HepG2 (cell line): Measurements from ENCODE around the gene PXDC1. TPM values are rescaled to one million over a fixed set of nuclear protein-coding genes. Genes with fewer than 3 reads are reported as not detected.

Experiments
- ATAC-seq: fragments of 200-7000 bp; cut with Tn5 transposase; 3 replicates; pipeline ENCODE4 v1.9.1; 2020; ENCODE audit warnings: mild to moderate bottlenecking, moderate library complexity
- BruUV-seq: library from RNA; stranded (reverse); fragments of 400-500 nt; replicated peaks from 2 replicates; lab custom pipeline; 2021; lab: Mats Ljungman, UMichigan
- CTCF ChIA-PET: fragments of 300-600 bp; formaldehyde crosslinking; extraction: SDS; loops from one replicate; lab custom pipeline; 2021; ENCODE audit warnings: low total read pairs, inconsistent platforms, low intra/inter-chr PET ratio; lab: Yijun Ruan, JAX
- POLR2A ChIA-PET: fragments of 350-600 bp; sonication (Branson Sonifier 250); formaldehyde crosslinking; loops from one replicate; lab custom pipeline; 2020; ENCODE audit warnings: antibody characterized with exemption, inconsistent platforms; lab: Yijun Ruan, JAX
- DNase-seq: peaks from one replicate; pipeline ENCODE4 v3.0.0-alpha.2; 2015; ENCODE audit warnings: low spot score
- FAIRE-seq: peaks from 3 replicates; lab custom pipeline; 2011; peaks lifted over from hg19 to GRCh38; lab: Jason Lieb, UNC
- H2AFZ ChIP-seq: one replicate; pipeline ENCODE4 v1.6.1; 2011; ENCODE audit warnings: low read length, inconsistent platforms
- H3K27ac ChIP-seq: fragments of 300-600 bp; 3 replicates; pipeline ENCODE4 v1.8.0; 2011; ENCODE audit warnings: mixed run types, mild to moderate bottlenecking, mixed read lengths, low read length, inconsistent platforms; ENCODE audit not compliant: insufficient read depth; ENCODE audit errors: extremely low read length
- H3K27me3 ChIP-seq, 2 experiments: fragments of 200-600 bp in 1 of 2; 2 replicates in 1 of 2; 3 replicates in 1 of 2; pipeline versions ENCODE4 v1.6.0 to v1.8.0; 2011; ENCODE audit warnings: low read length in 2 of 2, mild to moderate bottlenecking in 2 of 2, moderate library complexity in 2 of 2, inconsistent platforms in 1 of 2; ENCODE audit not compliant: insufficient read depth in 2 of 2, control insufficient read depth in 1 of 2
- H3K36me3 ChIP-seq, 2 experiments: fragments of 200-600 bp in 1 of 2; replicated peaks in 1 of 2; 2 replicates in 1 of 2; 3 replicates in 1 of 2; pipeline versions ENCODE4 v1.5.1 to v1.8.0; 2011; ENCODE audit warnings: low read length in 2 of 2, inconsistent platforms in 1 of 2; ENCODE audit not compliant: insufficient read depth in 2 of 2, control insufficient read depth in 1 of 2
- H3K4me1 ChIP-seq: 2 replicates; pipeline ENCODE4 v1.5.1; 2012; ENCODE audit warnings: low read length, inconsistent platforms; ENCODE audit not compliant: insufficient read depth
- H3K4me2 ChIP-seq: 2 replicates; pipeline ENCODE4 v1.6.0; 2011; ENCODE audit warnings: low read depth, low read length, inconsistent platforms
- H3K4me3 ChIP-seq, 3 experiments: fragments of 200-600 bp in 1 of 3; sonication (generic), shearing (Covaris generic) in 1 of 3; replicated peaks in 1 of 3; 2 replicates each; pipeline ENCODE4 v1.5.1; 2011 to 2016; ENCODE audit warnings: low read length in 3 of 3, inconsistent platforms in 2 of 3, low read depth in 2 of 3, mild to moderate bottlenecking in 2 of 3, control low read depth in 1 of 3, mixed read lengths in 1 of 3; ENCODE audit not compliant: insufficient read depth in 1 of 3
- H3K79me2 ChIP-seq: one replicate; pipeline ENCODE4 v1.6.1; 2011; ENCODE audit warnings: low read length, inconsistent platforms; ENCODE audit not compliant: insufficient read depth
- H3K9ac ChIP-seq: 2 replicates; pipeline ENCODE4 v1.6.0; 2011; ENCODE audit warnings: mild to moderate bottlenecking, low read depth, low read length, inconsistent platforms; ENCODE audit not compliant: insufficient read depth
- H3K9me3 ChIP-seq: 2 replicates; pipeline ENCODE4 v1.5.1; 2012; ENCODE audit warnings: mild to moderate bottlenecking, low read length
- H4K20me1 ChIP-seq: 2 replicates; pipeline ENCODE4 v1.6.0; 2011; ENCODE audit warnings: inconsistent platforms, mild to moderate bottlenecking, low read length, moderate library complexity; ENCODE audit not compliant: insufficient read depth
- ARNT2 ChIP-seq: sonication (generic); formaldehyde crosslinking; IDR thresholded peaks from 2 replicates; pipeline ENCODE4 v1.8.0; 2022; ENCODE audit warnings: mild to moderate bottlenecking, low read depth, missing genetic modification reagents, moderate library complexity
- FOXA1 ChIP-seq, 2 experiments: fragments of 450-650 bp in 1 of 2; sonication (generic) in 1 of 2; formaldehyde crosslinking in 1 of 2; IDR thresholded peaks; 2 replicates each; pipeline versions ENCODE4 v1.4.0 to v1.6.1; 2016 to 2020; ENCODE audit warnings: missing genetic modification reagents in 1 of 2
- HNF4G ChIP-seq, 2 experiments: sonication (generic) in 1 of 2; formaldehyde crosslinking in 1 of 2; IDR thresholded peaks; 2 replicates each; pipeline versions ENCODE4 v1.4.0 to v1.6.1; 2011 to 2020; ENCODE audit warnings: borderline replicate concordance in 2 of 2, low read depth in 2 of 2, mild to moderate bottlenecking in 2 of 2, low read length in 1 of 2, missing genetic modification reagents in 1 of 2, moderate library complexity in 1 of 2
- HNRNPUL1 ChIP-seq: fragments of 200-400 bp; formaldehyde crosslinking; IDR thresholded peaks from 2 replicates; pipeline ENCODE4 v1.6.1; 2017; ENCODE audit warnings: low read depth, mild to moderate bottlenecking, low read length, moderate library complexity
- HOXA9 ChIP-seq: sonication (generic); formaldehyde crosslinking; IDR thresholded peaks from 2 replicates; pipeline ENCODE4 v1.8.1; 2022; ENCODE audit warnings: missing genetic modification reagents, mild to moderate bottlenecking, moderate library complexity, borderline replicate concordance
- ISX ChIP-seq: sonication (generic); formaldehyde crosslinking; conservative IDR thresholded peaks from 2 replicates; pipeline ENCODE4 v1.5.0; 2020; ENCODE audit warnings: missing genetic modification reagents
- KLF16 ChIP-seq, 2 experiments: sonication (generic) in 1 of 2; formaldehyde crosslinking in 1 of 2; IDR thresholded peaks; 2 replicates each; pipeline versions ENCODE4 v1.6.1 to v1.8.0; 2016 to 2023; ENCODE audit warnings: missing genetic modification reagents in 2 of 2, missing compliant biosample characterization in 1 of 2
- MLLT10 ChIP-seq: sonication (generic); formaldehyde crosslinking; IDR thresholded peaks from 2 replicates; pipeline ENCODE4 v1.4.0; 2020; ENCODE audit warnings: missing genetic modification reagents
- PLRG1 ChIP-seq: fragments of 450-650 bp; conservative IDR thresholded peaks from 2 replicates; pipeline ENCODE4 v1.6.1; 2016
- SIN3B ChIP-seq: fragments of 150-350 bp; IDR thresholded peaks from 2 replicates; pipeline ENCODE4 v1.6.1; 2014; ENCODE audit warnings: low read length
- SNRNP70 ChIP-seq: fragments of 200-400 bp; formaldehyde crosslinking; IDR thresholded peaks from 2 replicates; pipeline ENCODE4 v1.6.1; 2017; ENCODE audit warnings: mild to moderate bottlenecking, low read depth, low read length, moderate library complexity
- SP140L ChIP-seq: sonication (generic); formaldehyde crosslinking; IDR thresholded peaks from 2 replicates; pipeline ENCODE4 v1.4.0; 2020; ENCODE audit warnings: missing genetic modification reagents, borderline replicate concordance
- TCF12 ChIP-seq, 2 experiments: fragments of 450-650 bp in 1 of 2; sonication (generic) in 1 of 2; formaldehyde crosslinking in 1 of 2; IDR thresholded peaks; 2 replicates each; pipeline versions ENCODE4 v1.6.1 to v1.8.0; 2017 to 2022; ENCODE audit warnings: antibody characterized with exemption in 1 of 2, mild to moderate bottlenecking in 1 of 2, missing genetic modification reagents in 1 of 2, moderate library complexity in 1 of 2
- U2AF1 ChIP-seq: fragments of 200-400 bp; formaldehyde crosslinking; optimal IDR thresholded peaks from 2 replicates; pipeline ENCODE3; 2017; ENCODE audit warnings: mild to moderate bottlenecking, low read depth, low read length
- ZNF274 ChIP-seq: sonication (generic); formaldehyde crosslinking; IDR thresholded peaks from 2 replicates; pipeline ENCODE4 v1.5.1; 2020; ENCODE audit warnings: mild to moderate bottlenecking, missing genetic modification reagents
- ZNF615 ChIP-seq: sonication (generic); formaldehyde crosslinking; IDR thresholded peaks from 2 replicates; pipeline ENCODE4 v1.5.0; 2020; ENCODE audit warnings: mild to moderate bottlenecking, missing genetic modification reagents, borderline replicate concordance
- ZNF616 ChIP-seq: sonication (generic); formaldehyde crosslinking; IDR thresholded peaks from 2 replicates; pipeline ENCODE4 v1.5.0; 2020; ENCODE audit warnings: low read depth, mild to moderate bottlenecking, missing genetic modification reagents
- ZNF703 ChIP-seq: sonication (generic); formaldehyde crosslinking; IDR thresholded peaks from 2 replicates; pipeline ENCODE4 v1.5.1; 2020; ENCODE audit warnings: missing genetic modification reagents, mild to moderate bottlenecking, moderate library complexity, borderline replicate concordance
- WGBS: methylation state at CpG from one replicate; pipeline ENCODE4 v1.1.6; 2017; ENCODE audit warnings: low lambda C conversion rate; 5-methylcytosine and 5-hydroxymethylcytosine counted together
- in situ Hi-C: cut with HindIII; loops from 2 replicates; pipeline ENCODE4 v1.10.0; 2017; ENCODE audit warnings: low pct_unique_long_range_greater_than_20kb; ENCODE audit not compliant: extremely low pct_ligation_motif_present
- intact Hi-C: fragments of 100-400 bp; cut with micrococcal nuclease; formaldehyde crosslinking; loops from one replicate; pipeline ENCODE4 v1.10.0; 2022; ENCODE audit not compliant: unreplicated experiment
- polyA plus RNA-seq, 8 experiments: library from polyadenylated mRNA; depleted of rRNA in 3 of 8; stranded (reverse) in 7 of 8; unstranded in 1 of 8; fragments of >200 nt; fragmentation: Illumina TruSeq in 4 of 8; extraction: Trizol in 4 of 8; gene quantifications; 2 replicates each; pipeline versions ENCODE4 v1.2.1 to v1.2.3, GENCODE V29; 2011 to 2016; ENCODE audit warnings: low read depth in 4 of 8, missing spikeins in 1 of 8, mixed read lengths in 1 of 8; ENCODE audit not compliant: insufficient read depth in 1 of 8
- total RNA-seq, 5 experiments: library from RNA; depleted of rRNA; stranded (reverse); fragments of >200 nt; fragmentation: Illumina TruSeq; extraction: Trizol; gene quantifications; 2 replicates each; pipeline ENCODE4 v1.2.3, GENCODE V29; 2016; ENCODE audit warnings: low read depth in 1 of 5
- TF ChIP-seq, protein P1 (sequence below): sonication (generic); formaldehyde crosslinking; IDR thresholded peaks from 2 replicates; pipeline ENCODE4 v1.5.0; 2020; ENCODE audit warnings: mild to moderate bottlenecking, missing genetic modification reagents
- TF ChIP-seq, protein P2 (sequence below), 2 experiments: sonication (generic) in 1 of 2; formaldehyde crosslinking in 1 of 2; IDR thresholded peaks; 2 replicates each; pipeline versions ENCODE4 v1.5.1 to v1.6.1; 2011 to 2020; ENCODE audit warnings: borderline replicate concordance in 1 of 2, low read depth in 1 of 2, low read length in 1 of 2, mild to moderate bottlenecking in 1 of 2, missing genetic modification reagents in 1 of 2, moderate library complexity in 1 of 2

The PXDC1 gene
- total and polyA plus RNA-seq, 2 of the 13 experiments (the other 11 are each of a cell fraction or from before 2014, with no cell fraction given), result 32.4 to 34.7 TPM

- no peaks in the 10 kb centered on the region for H3K36me3 ChIP-seq
- no peak overlapping the region for H3K4me3 ChIP-seq
- FAIRE-seq (no peak), DNase-seq (no peak), ATAC-seq (no peak)
- H2AFZ ChIP-seq, result no peak overlapping the region
- H3K79me2 ChIP-seq, result no peaks in the 10 kb centered on the region
- intact Hi-C loops (no loop called here), in situ Hi-C loops (no loop called here)
- peaks cover 56% of the 10 kb centered on the region for H3K4me1 ChIP-seq
- BruUV-seq, result no TSS peak
- WGBS, result 6% methylated on average over 3 of the region's 3 CpGs
- no peaks in the 10 kb centered on the region for H4K20me1 ChIP-seq
- ChIA-PET POLR2A (interaction anchor here (1.6 kb wide), 1 partner anchor 8 kb away, joined by 3 read pairs; no protein-coding TSS in a partner anchor), CTCF (no interaction called here)
- H3K9me3 ChIP-seq, result no peaks in the 10 kb centered on the region
- H3K27me3 ChIP-seq, result no peaks in the 10 kb centered on the region; a peak in 1 of 5 replicates
- H3K9ac ChIP-seq, result no peak overlapping the region
- H3K4me2 ChIP-seq, result no peak overlapping the region
- H3K27ac ChIP-seq, result no peak overlapping the region
- no peak for TF ChIP-seq SIN3B
- TF ChIP-seq ZNF616 (CRISPR knock-in tag), result no peak
- TF ChIP-seq, protein P1, sequence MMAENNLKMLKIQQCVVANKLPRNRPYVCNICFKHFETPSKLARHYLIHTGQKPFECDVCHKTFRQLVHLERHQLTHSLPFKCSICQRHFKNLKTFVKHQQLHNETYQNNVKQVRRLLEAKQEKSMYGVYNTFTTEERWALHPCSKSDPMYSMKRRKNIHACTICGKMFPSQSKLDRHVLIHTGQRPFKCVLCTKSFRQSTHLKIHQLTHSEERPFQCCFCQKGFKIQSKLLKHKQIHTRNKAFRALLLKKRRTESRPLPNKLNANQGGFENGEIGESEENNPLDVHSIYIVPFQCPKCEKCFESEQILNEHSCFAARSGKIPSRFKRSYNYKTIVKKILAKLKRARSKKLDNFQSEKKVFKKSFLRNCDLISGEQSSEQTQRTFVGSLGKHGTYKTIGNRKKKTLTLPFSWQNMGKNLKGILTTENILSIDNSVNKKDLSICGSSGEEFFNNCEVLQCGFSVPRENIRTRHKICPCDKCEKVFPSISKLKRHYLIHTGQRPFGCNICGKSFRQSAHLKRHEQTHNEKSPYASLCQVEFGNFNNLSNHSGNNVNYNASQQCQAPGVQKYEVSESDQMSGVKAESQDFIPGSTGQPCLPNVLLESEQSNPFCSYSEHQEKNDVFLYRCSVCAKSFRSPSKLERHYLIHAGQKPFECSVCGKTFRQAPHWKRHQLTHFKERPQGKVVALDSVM (CRISPR knock-in tag), result no peak
- TF ChIP-seq PLRG1, result no peak
- TF ChIP-seq HNF4G (IDR thresholded peaks at IDR 0.05; ENCODE audit: borderline replicate concordance, low read depth, low read length), result no peak
- no peak for TF ChIP-seq HNF4G (CRISPR knock-in tag; IDR thresholded peaks at IDR 0.05; ENCODE audit: borderline replicate concordance, low read depth)
- no peak for TF ChIP-seq MLLT10 (CRISPR knock-in tag)
- no peak for TF ChIP-seq TCF12 (IDR thresholded peaks at IDR 0.05)
- no peak for TF ChIP-seq TCF12 (CRISPR knock-in tag; IDR thresholded peaks at IDR 0.05)
- no peak for TF ChIP-seq HOXA9 (CRISPR knock-in tag)
- TF ChIP-seq SNRNP70, result no peak
- no peak for TF ChIP-seq ZNF274
- no peak for TF ChIP-seq SP140L (CRISPR knock-in tag)
- TF ChIP-seq, protein P2, sequence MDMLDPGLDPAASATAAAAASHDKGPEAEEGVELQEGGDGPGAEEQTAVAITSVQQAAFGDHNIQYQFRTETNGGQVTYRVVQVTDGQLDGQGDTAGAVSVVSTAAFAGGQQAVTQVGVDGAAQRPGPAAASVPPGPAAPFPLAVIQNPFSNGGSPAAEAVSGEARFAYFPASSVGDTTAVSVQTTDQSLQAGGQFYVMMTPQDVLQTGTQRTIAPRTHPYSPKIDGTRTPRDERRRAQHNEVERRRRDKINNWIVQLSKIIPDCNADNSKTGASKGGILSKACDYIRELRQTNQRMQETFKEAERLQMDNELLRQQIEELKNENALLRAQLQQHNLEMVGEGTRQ (IDR thresholded peaks at IDR 0.05; ENCODE audit: low read depth, low read length), result no peak
- TF ChIP-seq, protein P2 (CRISPR knock-in tag; IDR thresholded peaks at IDR 0.05; ENCODE audit: borderline replicate concordance), result no peak
- no peak for TF ChIP-seq FOXA1 (IDR thresholded peaks at IDR 0.05)
- no peak for TF ChIP-seq FOXA1 (CRISPR knock-in tag; IDR thresholded peaks at IDR 0.05)
- no peak for TF ChIP-seq ZNF703
- TF ChIP-seq ISX (CRISPR knock-in tag), result no peak
- TF ChIP-seq U2AF1, result no peak
- no peak for TF ChIP-seq KLF16 (CRISPR knock-in tag; IDR thresholded peaks at IDR 0.05)
- TF ChIP-seq HNRNPUL1, result no peak
- no peak for TF ChIP-seq ZNF615
- no peak for TF ChIP-seq ARNT2 (CRISPR knock-in tag)
These were observed 5.0 kb upstream of the PXDC1 start for GRCh38 chr6:3756546-3756945.
